KBM-7 (cell line): ENCODE results near the gene AMACR.
"Not testable (repeated sequence)": the region's sequence is repeated elsewhere in the genome, so short reads cannot be mapped to it uniquely, and the experiment has no call there.

Source experiments
- DNase-seq: peaks from one replicate; pipeline ENCODE4 v3.0.0-alpha.2; 2015
- in situ Hi-C: fragments of 300-500 bp; cut with MboI; formaldehyde crosslinking; loops from 2 replicates; pipeline ENCODE4 v1.14.3; 2020; ENCODE audit warnings: low sequenced_read_pairs, low pct_unique_long_range_greater_than_20kb, mixed read lengths

The AMACR gene

DNA sequence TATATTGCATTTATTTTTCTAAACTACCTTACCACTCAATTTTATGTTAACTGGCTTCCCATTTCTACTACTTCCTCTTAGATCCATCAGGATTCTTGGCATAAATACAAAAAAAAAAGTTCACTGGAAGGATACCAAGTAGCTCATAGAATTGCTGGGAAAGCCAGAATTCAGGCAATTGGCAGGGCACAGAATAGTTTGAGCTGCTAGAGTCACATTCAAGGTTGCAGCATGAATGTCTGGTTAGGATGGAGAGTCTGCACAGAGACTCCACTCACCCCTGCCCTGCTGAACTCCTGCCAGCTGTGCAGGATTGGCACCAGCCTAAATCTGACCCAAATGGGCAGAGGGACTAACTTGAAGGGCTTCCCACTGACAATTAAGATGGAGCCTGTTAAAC lies 4.9 kb upstream of the AMACR start:
- DNase-seq, result no peak
- in situ Hi-C loops, result no loop called here

- in situ Hi-C loops, result no loop called here
- no peak for DNase-seq
Observed at GRCh38 chr5:34011536-34011935, 3.7 kb upstream of the AMACR start.

- DNase-seq, in situ Hi-C loops: not testable (repeated sequence)
Observed at GRCh38 chr5:34010146-34010545, 2.3 kb upstream of the AMACR start.

GRCh38 chr5:34009610-34010009 lies 1.8 kb upstream of the AMACR start:
- no peak for DNase-seq
- in situ Hi-C loops, result no loop called here

DNA sequence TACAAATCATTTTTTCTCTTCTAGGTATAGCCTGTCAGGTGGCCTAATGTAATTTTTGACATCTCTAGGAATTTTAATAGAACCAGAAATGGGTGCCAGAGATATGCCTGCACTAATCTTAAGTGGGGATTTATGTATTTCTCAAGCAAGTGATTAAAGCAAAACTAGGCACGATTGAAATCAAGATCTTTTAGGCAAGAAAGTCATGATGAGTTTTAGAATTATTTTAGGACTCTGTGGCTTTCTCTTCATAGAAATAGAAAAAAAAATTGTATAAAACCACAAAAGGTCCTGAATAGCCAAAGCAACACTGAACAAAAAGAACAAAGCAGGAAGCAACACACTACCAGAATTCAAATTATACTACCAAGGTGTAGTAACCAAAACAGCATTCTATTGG lies 952 bp upstream of the AMACR start:
- in situ Hi-C loops, result no loop called here
- peak; percentile 39 for DNase-seq

DNA sequence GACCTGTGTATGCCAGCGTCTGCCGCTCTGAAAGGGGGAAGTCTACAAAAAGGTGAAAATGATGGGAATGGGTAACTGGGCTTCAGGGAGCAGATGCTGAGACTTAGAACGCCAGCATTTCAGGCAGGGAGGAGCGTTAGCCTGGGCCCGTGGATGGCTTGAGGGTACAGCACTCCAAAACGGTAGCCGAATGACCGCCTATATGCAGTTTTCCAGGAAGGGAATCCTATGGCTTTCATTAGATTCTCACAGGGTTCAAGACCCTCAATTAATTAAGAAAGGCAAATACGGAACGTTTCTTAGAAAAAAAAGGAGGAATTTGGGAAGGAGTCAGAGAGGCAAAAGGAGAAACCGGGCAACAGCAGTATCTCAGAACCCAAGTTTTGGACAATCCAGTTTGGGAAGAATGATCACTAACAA lies 639 bp downstream of the AMACR start:
- in situ Hi-C loops, result no loop called here
- no peak for DNase-seq

DNA sequence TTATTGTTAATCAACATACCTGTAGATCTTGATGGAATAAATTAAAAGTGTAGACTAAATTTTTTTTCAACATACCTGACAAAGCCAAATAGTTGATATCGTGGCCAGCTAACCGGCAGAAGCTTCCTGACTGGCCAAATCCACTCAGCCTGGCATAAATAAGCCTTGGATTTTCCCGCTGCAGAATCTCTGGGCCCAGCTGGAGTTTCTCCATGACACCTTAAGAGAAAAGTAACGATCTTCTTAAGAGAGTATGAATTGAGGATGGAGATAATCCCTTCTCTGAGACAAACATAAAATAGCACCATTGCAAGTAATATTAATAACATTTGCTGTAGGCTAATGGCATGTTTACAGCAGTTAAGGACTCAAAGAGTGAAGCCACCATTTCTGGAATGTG lies 2.2 kb downstream of the AMACR start:
- DNase-seq, result no peak
- in situ Hi-C loops, result no loop called here

DNA sequence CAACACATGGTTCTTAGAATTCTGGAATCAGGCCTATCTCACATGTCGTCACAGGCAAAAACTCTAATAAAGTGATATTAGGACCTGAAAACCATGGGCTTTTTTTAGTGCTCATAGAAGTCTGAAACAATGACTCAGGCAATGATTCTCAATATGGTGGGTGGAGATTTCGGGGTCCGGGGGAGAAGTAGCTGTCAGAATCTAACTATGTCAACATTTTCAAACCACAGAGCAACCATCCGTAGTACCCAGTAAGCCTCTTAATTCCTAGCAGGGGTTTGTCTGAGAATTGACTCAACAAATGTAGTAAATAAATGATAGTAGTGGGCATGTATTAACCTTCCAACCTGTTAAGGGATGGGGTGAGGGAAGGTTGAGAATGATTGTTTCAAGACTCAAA lies 2.6 kb downstream of the AMACR start:
- in situ Hi-C loops, result no loop called here
- DNase-seq, result no peak

DNA sequence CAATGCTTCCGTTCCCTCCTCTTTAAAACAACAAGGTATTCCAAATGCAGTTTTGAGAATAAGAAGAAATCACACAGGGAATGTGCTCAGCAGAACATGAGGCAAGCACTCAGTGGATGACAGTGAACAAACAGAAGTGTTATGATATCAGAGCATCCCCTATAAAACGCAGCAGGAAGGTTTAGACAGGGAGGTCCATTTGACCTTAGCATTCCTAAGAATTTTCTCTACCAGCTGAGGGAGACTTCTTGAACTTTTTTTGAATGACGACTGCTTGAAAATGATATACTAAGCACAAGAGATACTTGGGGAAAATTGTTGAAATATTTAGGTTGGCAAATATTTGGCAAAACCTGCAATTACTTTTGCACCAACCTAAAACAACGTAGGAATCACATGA lies 3.9 kb downstream of the AMACR start:
- no peak for DNase-seq
- in situ Hi-C loops, result no loop called here

DNA sequence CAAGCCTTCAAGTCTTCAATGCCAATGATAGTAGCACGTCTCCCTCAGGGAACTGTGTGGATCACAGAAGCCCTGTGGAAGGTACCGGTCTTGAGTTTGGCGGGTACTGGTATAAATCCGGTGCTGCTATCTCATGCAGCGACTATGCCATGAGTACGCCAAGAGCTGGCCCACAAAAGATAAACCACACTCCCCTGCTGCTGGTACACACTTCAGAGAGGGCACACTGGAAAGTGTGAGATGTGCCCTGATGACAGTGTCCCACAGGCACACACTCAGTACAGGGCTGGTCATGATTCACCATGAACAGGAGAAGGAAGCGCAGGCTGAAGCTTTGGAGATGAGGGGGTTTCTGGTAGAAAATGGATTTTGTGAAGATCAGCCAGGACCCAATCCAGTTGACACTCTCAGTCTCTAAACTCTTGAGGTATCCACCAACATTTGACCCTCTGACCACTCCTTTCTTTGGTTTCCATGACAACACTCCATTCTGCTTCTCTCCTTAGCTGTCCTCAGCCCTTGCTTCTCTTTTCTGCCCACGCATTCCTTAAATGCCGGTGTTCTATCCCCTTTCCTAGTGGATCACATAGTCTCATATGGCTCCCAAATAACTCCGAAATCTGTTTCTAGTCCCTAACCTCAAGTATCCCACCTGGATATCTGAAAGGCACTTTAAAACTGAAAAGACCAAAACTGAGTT lies 5.1 kb downstream of the AMACR start:
- in situ Hi-C loops, result no loop called here
- DNase-seq, result no peak

DNA sequence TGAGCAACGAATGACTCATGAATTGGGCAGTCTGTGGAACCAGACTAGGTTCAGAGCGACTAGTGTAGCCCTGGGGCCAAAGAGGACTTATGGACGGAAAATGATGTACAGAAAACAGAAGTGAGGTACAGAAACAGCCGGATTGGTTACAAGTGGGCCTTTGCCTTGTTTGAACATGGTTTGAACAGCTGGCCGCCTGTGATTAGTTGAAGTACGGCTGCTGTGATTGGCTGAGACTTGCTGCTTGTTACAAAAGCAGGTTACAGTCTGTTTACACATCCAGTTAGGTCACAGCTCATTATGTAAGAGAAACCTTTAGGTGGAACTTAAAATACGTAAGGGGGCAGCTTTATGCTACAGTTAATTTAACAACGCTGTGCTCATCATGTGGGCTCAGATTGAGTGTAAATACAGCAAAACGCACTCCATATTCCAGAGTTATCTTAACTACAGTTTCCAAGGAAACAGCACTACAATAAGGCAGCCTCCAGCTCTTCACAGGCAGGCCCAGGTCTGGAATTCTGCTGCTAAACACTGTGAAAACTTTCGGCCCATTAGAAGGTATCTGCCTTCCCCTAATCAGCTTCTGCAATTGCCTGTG lies 6.5 kb downstream of the AMACR start:
- DNase-seq, result no peak
- in situ Hi-C loops, result no loop called here

DNA sequence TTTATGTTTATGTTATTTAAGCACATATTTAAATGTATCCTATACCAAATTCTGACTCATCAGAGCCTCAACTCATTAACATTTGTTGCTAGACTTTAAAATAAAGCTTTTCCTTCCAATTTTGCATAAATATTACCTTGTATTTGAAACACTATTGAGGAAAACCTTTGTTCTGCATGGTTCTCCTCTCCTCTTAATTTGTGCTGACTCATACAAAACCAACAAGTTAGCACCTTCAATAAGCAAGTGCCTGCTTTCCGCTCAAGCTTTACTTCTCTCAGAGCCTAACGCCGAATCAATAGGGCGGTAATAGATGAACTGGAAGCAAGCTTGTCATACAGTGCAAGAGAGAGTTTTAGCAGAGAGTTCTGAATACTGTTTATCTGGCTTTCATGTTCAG lies 7.9 kb downstream of the AMACR start:
- in situ Hi-C loops, result no loop called here

DNA sequence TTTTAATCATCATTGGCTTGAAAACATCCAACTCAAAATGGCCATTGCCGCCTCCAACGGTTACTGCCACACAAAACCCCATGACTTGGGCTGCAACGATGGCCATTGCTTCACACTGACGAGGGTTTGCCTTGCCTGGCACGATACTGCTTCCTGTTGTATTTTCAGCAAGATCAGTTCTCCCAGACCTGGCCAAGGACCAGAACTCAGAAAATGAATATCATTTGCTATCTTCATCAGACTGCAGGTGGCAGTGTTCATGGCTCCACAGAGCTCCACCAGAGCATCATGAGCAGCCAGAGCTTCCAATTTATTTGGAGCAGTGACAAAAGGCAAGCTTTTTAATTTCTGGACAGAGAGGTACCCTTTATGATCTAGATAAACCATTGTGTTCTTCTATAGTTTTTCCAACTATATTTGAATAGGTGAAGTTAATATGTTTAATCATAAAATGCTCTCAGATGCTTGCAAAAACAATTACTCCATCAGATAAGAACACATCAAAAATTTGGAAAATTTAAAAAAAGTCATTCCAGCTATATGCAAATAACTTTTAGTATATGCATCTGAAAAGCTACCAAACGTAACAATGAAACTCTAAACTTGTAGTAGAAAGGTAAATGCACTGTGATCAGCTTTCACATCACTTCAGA lies 10.4 kb downstream of the AMACR start:
- in situ Hi-C loops, result no loop called here
- peak; percentile 86 for DNase-seq

More for the DNA sequence above, 7.9 kb downstream of the AMACR start:
- no peak for DNase-seq

GRCh38 chr5:33995865-33996264 lies 12.0 kb downstream of the AMACR start:
- peak; percentile 16 for DNase-seq
- in situ Hi-C loops, result no loop called here

GRCh38 chr5:33994845-33995244 lies 13.0 kb downstream of the AMACR start:
- in situ Hi-C loops, result no loop called here
- DNase-seq, result no peak

DNA sequence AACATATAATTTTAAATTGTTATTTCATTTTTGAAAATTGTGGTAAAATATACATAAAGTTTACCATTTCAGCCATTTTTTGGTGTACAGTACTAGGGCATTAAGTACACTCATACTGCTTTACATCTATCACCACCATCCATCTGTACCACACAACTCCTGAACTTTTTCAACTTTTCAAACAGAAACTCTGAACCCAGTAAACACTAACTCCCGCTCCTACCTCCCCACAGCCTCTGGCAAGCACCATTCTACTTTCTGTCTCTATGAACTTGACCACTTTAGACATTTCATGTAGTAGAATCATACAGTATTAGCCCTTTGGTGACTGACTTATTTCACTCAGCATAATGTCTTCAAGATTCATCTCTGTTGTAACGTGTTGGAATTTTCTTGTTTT lies 15.0 kb downstream of the AMACR start:
- no peak for DNase-seq
- in situ Hi-C loops, result no loop called here

DNA sequence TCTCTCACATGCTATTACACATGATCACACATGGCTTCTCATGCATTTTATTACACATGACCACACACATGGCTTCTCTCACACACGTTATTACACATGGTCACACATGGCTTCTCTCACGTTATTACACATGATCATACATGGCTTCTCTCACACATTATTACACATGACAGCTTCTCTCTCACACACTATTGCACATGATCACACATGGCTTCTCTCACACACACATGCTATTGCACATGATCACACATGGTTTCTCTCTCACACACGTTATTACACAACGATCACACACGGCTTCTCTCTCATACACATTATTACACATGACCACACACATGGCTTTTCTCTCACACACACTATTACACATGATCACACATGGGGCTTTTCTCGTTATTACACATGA lies 22.4 kb downstream of the AMACR start:
- no peak for DNase-seq
- in situ Hi-C loops, result no loop called here

DNA sequence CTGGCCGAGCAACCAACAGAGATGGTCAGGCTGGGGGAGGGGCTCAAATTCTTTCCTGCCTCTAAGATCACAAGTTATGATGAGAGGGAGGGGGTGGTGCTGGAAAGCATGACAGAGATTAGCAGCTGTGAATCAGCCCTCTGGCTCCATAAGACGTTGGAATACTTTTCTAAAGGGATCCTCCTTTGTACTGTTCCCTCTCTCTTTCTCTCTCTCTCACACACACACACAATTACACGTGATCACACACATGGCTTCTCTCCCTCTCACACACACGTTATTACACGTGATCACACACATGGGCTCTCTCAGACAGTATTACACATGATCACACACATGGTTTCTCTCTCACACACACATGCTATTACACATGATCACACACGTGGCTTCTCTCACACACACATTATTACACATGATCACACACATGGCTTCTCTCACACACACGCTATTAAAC lies 23.2 kb downstream of the AMACR start, which contains the start of gene SLC45A2:
Gene SLC45A2 (minus strand): TSS at position 23 of the 454 bp plus-strand sequence. CDS start 110 bp downstream, outside the sequence.
- no peak for DNase-seq
- in situ Hi-C loops, result no loop called here

DNA sequence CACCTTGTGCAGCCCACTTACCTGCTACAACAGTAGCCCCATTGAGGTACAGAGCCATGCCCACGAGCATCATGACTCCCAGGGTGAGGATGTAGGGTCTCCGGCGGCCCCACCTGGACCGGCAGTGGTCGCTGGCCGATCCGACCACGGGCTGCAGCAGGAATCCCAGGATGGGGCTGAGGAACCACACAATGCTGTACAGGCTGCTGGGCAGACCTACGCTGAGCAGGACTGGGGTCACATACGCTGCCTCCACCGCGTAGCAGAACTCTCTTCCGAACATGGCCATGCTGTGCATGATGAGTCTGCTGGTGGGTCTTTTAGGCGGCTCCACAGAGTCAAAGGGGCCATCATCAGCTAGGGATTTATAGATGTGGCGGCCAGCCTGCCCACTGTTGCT lies 23.7 kb downstream of the AMACR start:
- no peak for DNase-seq
- in situ Hi-C loops, result no loop called here

DNA sequence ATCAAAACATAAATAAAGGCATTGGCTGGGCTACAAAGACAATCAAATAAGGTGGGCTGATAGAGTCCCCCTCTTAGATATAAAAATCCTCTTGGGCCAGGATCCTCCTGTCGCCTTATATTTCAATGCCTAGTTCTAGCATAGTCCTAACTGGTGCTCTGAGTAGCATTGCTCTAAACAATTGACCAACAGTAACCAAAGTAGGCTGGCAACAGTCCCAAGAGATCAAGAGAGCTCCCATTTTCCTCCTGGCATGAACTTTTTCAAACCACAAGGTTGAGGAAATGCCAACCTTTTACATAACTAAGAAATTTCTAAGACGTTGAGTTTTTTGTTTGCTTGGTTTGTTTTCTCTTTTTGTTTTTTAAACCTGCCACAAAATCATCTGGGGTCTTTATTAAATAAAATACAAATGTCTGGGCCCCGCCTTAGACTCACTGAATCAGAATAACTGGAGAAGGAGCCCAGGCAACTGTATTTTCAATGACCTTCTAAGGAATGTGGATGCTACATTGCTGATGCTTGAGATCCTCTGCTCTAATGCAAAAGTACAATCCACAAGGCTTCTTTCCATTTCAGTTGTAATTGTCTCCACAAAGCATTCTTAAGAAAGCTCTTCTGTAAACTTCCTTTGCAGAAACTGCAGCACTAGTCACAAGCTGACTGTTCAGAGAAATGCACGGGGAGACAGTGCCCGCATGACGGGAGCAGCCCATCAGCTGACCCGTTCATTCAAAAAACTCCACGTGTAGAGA lies 26.3 kb downstream of the AMACR start:
- in situ Hi-C loops, result no loop called here
- DNase-seq, result no peak
